Tibial artery (tissue), 4 donors: ENCODE data around the gene ASB6.

Experiments
- DNase-seq, 2 donors: peaks; one replicate each; pipeline ENCODE4 v3.0.0-alpha.2; 2019
- H3K27ac ChIP-seq, 2 donors: fragments of 200-600 bp; sonication (generic) in 1 of 2; 1 replicate in 1 of 2; 2 replicates in 1 of 2; pipeline ENCODE4 v1.5.1; 2018 to 2019; ENCODE audit warnings: mild to moderate bottlenecking in 1 of 2
- H3K27me3 ChIP-seq, 2 donors: fragments of 200-600 bp; sonication (generic) in 1 of 2; one replicate each; pipeline versions ENCODE4 v1.5.1 to v1.6.0; 2016 to 2019
- H3K36me3 ChIP-seq, 3 donors: fragments of 200-600 bp; sonication (generic) in 2 of 3; one replicate each; pipeline ENCODE4 v1.5.1; 2016 to 2019; ENCODE audit warnings: mild to moderate bottlenecking in 2 of 3
- H3K4me1 ChIP-seq, 4 donors: fragments of 200-600 bp; sonication (generic) in 2 of 4; 1 replicate in 3 of 4; 2 replicates in 1 of 4; pipeline ENCODE4 v1.5.1; 2016 to 2019
- H3K4me3 ChIP-seq, 2 donors: fragments of 200-600 bp; sonication (generic) in 1 of 2; 1 replicate in 1 of 2; 2 replicates in 1 of 2; pipeline ENCODE4 v1.5.1; 2018 to 2019; ENCODE audit warnings: mild to moderate bottlenecking in 2 of 2
- H3K9me3 ChIP-seq, 3 donors: fragments of 200-600 bp; sonication (generic) in 1 of 3; one replicate each; pipeline ENCODE4 v1.5.1; 2016 to 2019
- intact Hi-C: fragments of 100-400 bp; cut with DNase I; formaldehyde crosslinking; loops from one replicate; pipeline ENCODE4 v1.15.0; 2023; ENCODE audit warnings: low total_unique reads
- TF ChIP-seq, protein P1 (sequence below), 2 experiments: fragments of 200-600 bp in 1 of 2; fragments of 450-650 bp in 1 of 2; IDR thresholded peaks; one replicate each; pipeline ENCODE4 v1.5.1; 2017 to 2019; ENCODE audit warnings: antibody characterized with exemption in 2 of 2, mild to moderate bottlenecking in 1 of 2, moderate library complexity in 1 of 2

Gene ASB6

DNA sequence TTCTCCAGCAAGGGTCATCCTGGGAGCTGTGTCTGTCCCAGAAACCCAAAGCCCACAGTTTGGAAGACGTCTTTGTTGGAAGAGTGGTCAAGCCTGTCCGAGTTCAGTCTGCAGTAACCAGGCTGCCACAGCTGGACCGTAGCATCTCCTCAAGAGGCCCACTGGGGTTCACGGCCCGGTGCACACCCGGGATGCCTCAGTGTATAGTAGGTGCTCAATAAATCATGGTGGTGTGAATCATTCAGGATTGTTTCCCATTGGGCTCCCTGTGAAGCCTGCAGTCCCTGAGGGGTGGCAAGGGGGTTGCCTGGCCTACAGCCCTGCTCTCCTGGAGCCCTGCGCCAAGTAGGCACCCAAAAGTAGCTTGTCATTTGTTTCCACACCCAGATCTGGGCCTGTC is 13.2 kb upstream of the ASB6 start:
- Histone ChIP-seq H3K4me1 (peaks cover 0 to 9% (median 3%) of the 10 kb centered on the region in 4 donors), H3K36me3 (no peaks in the 10 kb centered on the region), H3K27me3 (no peaks in the 10 kb centered on the region), H3K4me3 (no peak overlapping the region), H3K9me3 (no peaks in the 10 kb centered on the region), H3K27ac (no peak overlapping the region)
- TF ChIP-seq, protein P1, sequence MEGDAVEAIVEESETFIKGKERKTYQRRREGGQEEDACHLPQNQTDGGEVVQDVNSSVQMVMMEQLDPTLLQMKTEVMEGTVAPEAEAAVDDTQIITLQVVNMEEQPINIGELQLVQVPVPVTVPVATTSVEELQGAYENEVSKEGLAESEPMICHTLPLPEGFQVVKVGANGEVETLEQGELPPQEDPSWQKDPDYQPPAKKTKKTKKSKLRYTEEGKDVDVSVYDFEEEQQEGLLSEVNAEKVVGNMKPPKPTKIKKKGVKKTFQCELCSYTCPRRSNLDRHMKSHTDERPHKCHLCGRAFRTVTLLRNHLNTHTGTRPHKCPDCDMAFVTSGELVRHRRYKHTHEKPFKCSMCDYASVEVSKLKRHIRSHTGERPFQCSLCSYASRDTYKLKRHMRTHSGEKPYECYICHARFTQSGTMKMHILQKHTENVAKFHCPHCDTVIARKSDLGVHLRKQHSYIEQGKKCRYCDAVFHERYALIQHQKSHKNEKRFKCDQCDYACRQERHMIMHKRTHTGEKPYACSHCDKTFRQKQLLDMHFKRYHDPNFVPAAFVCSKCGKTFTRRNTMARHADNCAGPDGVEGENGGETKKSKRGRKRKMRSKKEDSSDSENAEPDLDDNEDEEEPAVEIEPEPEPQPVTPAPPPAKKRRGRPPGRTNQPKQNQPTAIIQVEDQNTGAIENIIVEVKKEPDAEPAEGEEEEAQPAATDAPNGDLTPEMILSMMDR (IDR thresholded peaks at IDR 0.05): no peak
- intact Hi-C loops: no loop called here
- no peak for DNase-seq

DNA sequence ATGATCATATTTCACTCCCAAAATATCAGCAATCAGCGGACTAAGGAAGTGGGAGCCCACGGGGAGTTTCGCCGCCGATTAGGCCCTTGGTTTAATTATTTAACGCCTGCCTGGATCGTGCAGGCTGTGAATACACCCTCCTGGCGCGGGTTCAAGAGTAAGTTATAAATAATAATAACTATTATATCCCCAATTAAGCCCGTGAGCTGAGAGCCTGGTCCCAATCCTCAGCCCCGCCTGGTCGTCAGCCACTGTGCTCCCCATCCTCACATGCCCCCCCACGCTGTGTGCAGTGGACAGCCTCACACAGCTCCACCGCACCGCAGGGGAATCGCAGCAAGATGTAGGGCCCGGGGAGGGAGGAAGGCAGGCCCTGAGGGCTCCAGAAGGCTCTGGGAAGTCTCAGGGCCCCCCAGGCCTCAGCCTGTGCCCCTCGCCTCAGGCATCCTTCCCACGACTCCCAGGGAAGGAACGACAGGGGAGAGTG is 12.6 kb upstream of the ASB6 start:
- no peak overlapping the region for H3K27ac ChIP-seq
- peaks cover 0 to 15% (median 6%) of the 10 kb centered on the region in 4 donors for H3K4me1 ChIP-seq
- H3K36me3 ChIP-seq: no peaks in the 10 kb centered on the region
- no peak overlapping the region for H3K4me3 ChIP-seq
- H3K27me3 ChIP-seq: no peaks in the 10 kb centered on the region
- intact Hi-C loops: no loop called here
- TF ChIP-seq, protein P1 (IDR thresholded peaks at IDR 0.05): no peak
- no peaks in the 10 kb centered on the region for H3K9me3 ChIP-seq
- DNase-seq: no peak

DNA sequence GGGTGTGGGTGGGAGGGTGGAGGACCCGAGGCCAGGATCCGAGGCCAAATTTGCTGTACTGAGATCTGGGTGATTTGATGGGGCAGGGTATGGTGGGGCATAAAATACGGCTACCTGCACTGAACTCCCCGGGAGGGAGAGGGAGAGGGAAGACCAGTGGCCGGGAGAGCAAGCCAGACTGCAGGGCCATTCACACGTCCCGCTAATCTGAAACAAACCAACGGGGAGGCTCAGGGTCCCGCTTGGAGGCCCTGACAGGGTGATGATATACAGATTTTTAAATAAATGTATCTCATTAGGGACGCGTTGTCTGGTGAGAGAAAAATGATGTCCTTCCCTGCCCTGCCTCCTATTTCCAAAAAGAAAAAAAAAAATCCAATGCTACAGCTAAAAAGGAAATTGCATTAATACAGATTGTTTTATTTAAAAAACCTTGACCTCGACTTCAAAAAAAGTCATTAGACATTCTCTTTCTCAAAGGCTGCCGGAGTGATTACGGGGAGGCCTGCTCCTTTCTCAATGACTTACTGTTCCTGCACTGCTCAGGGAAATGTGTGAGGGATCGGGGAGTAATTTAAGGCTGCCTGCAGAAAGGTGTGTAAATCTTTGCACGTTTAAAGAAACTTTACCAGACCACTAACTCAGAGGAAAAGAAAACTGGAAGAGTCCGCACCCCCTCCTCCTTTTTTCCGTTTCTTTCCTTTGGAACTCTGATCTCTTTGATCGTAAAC is 12.0 kb upstream of the ASB6 start:
- no peak overlapping the region for H3K4me3 ChIP-seq
- H3K36me3 ChIP-seq: no peaks in the 10 kb centered on the region
- no peaks in the 10 kb centered on the region for H3K9me3 ChIP-seq
- no peaks in the 10 kb centered on the region for H3K27me3 ChIP-seq
- DNase-seq: no peak
- intact Hi-C loops: no loop called here
- TF ChIP-seq, protein P1 (IDR thresholded peaks at IDR 0.05): no peak
- H3K4me1 ChIP-seq: peaks cover 0 to 21% (median 9%) of the 10 kb centered on the region in 4 donors
- H3K27ac ChIP-seq: no peak overlapping the region

DNA sequence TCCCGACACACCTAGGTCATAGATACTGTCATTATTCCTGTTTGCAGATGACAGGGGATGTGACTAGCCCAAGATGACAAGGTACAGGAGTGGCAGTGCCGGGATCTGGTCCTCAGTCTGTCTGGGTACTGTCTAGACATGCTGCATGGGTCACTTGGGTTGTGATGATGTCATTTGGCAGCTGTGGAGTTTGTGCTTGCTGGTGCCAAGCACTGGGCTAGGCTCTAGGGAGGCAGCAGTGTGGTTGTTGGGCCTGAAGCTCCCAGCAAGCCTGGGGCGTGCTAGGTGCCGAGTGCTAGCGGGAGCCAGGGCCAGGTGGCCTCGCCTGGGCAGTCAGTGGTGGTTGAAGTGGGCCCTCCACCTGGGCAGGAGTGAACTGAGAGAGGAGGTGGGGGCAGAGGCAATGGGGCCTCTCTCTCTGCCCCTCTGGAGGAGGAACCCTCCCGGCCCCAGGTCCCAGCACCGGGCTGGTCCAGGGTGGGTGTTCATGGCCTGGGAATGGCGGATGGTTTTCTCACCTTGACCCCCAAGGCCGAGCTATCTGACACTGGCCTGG is 8.8 kb upstream of the ASB6 start:
- intact Hi-C loops: no loop called here
- no peak for DNase-seq
- H3K27ac ChIP-seq: peak overlapping the region; percentile 10 to 78
- no peak overlapping the region for H3K4me3 ChIP-seq
- no peaks in the 10 kb centered on the region for H3K9me3 ChIP-seq
- H3K4me1 ChIP-seq: peaks cover 0 to 32% (median 19%) of the 10 kb centered on the region in 4 donors
- no peaks in the 10 kb centered on the region for H3K27me3 ChIP-seq
- no peaks in the 10 kb centered on the region for H3K36me3 ChIP-seq
- TF ChIP-seq, protein P1 (IDR thresholded peaks at IDR 0.05): no peak

DNA sequence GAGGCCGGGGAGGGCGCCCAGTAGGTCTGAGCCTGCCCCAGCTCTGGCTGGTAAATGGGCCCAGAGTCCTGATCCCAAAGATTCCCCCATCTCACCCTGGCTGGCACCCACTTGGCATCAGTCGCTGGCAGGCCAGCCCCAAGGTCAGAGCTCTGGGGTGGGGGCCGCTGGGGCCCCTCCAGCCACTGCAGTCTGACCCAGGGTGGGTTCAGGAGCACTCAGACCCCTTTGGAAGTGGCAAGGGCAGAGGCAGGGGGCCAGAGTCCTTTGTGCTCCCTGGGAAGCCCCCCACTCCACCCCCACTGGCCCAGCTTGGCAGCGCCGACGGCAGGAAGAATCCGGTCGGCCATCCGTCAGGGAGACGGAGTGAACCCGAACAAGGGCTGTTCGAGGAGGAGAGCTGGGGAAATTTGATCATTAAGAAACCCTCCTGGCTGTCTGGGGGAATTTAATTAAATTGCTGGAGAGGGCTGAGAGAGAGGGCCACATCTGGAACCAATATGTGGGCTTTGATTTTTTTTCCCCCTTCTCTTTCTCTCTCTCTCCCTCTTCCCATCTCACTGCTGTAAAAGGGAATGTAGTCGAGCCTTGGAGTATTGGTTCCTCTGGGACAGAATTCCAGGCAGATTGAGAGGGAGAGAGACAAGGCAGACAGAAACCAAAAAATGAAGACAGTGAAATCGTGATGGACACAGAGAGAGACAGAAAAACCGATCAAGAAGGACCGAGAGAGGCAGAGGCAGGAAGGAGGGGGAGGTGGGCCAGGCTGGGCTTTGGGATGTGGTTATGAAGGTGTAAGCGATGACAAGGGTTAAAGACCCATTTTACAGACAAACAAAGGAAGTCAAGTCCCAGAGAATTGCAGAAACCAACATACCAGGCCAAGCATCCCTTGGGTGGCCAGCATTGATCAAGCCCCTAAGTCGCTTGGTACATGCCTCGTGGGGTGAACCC is 8.1 kb upstream of the ASB6 start:
- TF ChIP-seq, protein P1 (IDR thresholded peaks at IDR 0.05): no peak
- no peaks in the 10 kb centered on the region for H3K27me3 ChIP-seq
- H3K9me3 ChIP-seq: no peaks in the 10 kb centered on the region
- intact Hi-C loops: no loop called here
- H3K4me1 ChIP-seq: peaks cover 0 to 32% (median 19%) of the 10 kb centered on the region in 4 donors
- no peaks in the 10 kb centered on the region for H3K36me3 ChIP-seq
- H3K27ac ChIP-seq: peak overlapping the region; percentile 10 to 78
- no peak overlapping the region for H3K4me3 ChIP-seq
- DNase-seq: no peak
